Upper lobe of left lung (tissue), 6 donors: ENCODE data around the gene ARL2. TPM values are rescaled to one million over a fixed set of nuclear protein-coding genes. Genes with fewer than 3 reads are reported as not detected.

Source experiments
- ATAC-seq, 2 donors: fragments of 200-7000 bp; cut with Tn5 transposase; one replicate each; pipeline ENCODE4 v1.9.1; 2022; ENCODE audit warnings: mild to moderate bottlenecking in 2 of 2, moderate library complexity in 2 of 2; ENCODE audit not compliant: low FRiP score in 2 of 2
- DNase-seq, 2 donors: peaks; one replicate each; pipeline ENCODE4 v3.0.0-alpha.2; 2019 to 2020
- H3K27ac ChIP-seq, 4 donors: fragments of 200-600 bp; sonication (generic); one replicate each; pipeline ENCODE4 v1.5.1; 2016 to 2019
- H3K27me3 ChIP-seq, 4 donors: fragments of 200-600 bp; sonication (generic); one replicate each; pipeline ENCODE4 v1.5.1; 2017 to 2019
- H3K36me3 ChIP-seq, 4 donors: fragments of 200-600 bp; sonication (generic); one replicate each; pipeline ENCODE4 v1.5.1; 2016 to 2019
- H3K4me1 ChIP-seq, 4 donors: fragments of 200-600 bp; sonication (generic); one replicate each; pipeline ENCODE4 v1.5.1; 2018 to 2019
- H3K4me3 ChIP-seq, 4 donors: fragments of 200-600 bp; sonication (generic); one replicate each; pipeline ENCODE4 v1.5.1; 2017 to 2019; ENCODE audit warnings: mild to moderate bottlenecking in 2 of 4, moderate library complexity in 1 of 4
- H3K9me3 ChIP-seq, 4 donors: fragments of 200-600 bp; sonication (generic); one replicate each; pipeline ENCODE4 v1.5.1; 2018 to 2019
- CTCF ChIP-seq, 6 experiments: fragments of 450-650 bp in 4 of 6; fragments of 200-600 bp in 2 of 6; sonication (generic) in 2 of 6; IDR thresholded peaks; one replicate each; pipeline ENCODE4 v1.5.1; 2016 to 2019; ENCODE audit warnings: antibody characterized with exemption in 6 of 6
- EP300 ChIP-seq, 4 donors: sonication (generic); formaldehyde crosslinking; IDR thresholded peaks; one replicate each; pipeline ENCODE4 v1.5.1; 2017; ENCODE audit warnings: antibody characterized with exemption in 4 of 4, control low read depth in 2 of 4
- POLR2A ChIP-seq, 4 donors: fragments of 450-650 bp; IDR thresholded peaks; one replicate each; pipeline ENCODE4 v1.5.1; 2016 to 2017; ENCODE audit warnings: antibody characterized with exemption in 4 of 4, mild to moderate bottlenecking in 2 of 4
- POLR2AphosphoS5 ChIP-seq, 2 donors: sonication (generic); formaldehyde crosslinking; IDR thresholded peaks; one replicate each; pipeline ENCODE4 v1.5.1; 2017; ENCODE audit warnings: antibody characterized with exemption in 2 of 2
- WGBS, 2 donors: methylation state at CpG; one replicate each; pipeline ENCODE4 v1.1.5; 2017 to 2018; 5-methylcytosine and 5-hydroxymethylcytosine counted together
- total RNA-seq, 6 donors: library from RNA; depleted of rRNA in 4 of 6; stranded (reverse); fragments of >200 nt in 4 of 6; gene quantifications; one replicate each; pipeline versions ENCODE4 v1.1.0 to v1.2.1, GENCODE V29; 2016 to 2021
- donor health status: DM: no; HTN: no; CAD: no; lungs with moderate emphysema.
- donor health status: DM: no; HTN: yes; CAD: no; lungs with severe emphysema.

ARL2 gene
- total RNA-seq, 6 donors from 2014 or later: 41.9 to 113 (median 81.2) TPM

GRCh38 chr11:65040520-65040846 is 26.5 kb downstream of the ARL2 start:
- Histone ChIP-seq H3K36me3 (peaks cover 3 to 53% (median 31%) of the 10 kb centered on the region in 4 donors), H3K27ac (peak overlapping the region; percentile 82 to 94 (median 88)), H3K9me3 (no peaks in the 10 kb centered on the region), H3K4me3 (peak overlapping the region in 3 of 4 donors; percentile 81 to 100 (median 99)), H3K27me3 (no peaks in the 10 kb centered on the region), H3K4me1 (peaks cover 22 to 48% (median 34%) of the 10 kb centered on the region in 4 donors)
- WGBS, 2 donors: 26 to 31% methylated on average over 7 of the region's 7 CpGs
- TF ChIP-seq CTCF (IDR thresholded peaks at IDR 0.05) (no peak), EP300 (IDR thresholded peaks at IDR 0.05) (no peak), POLR2A (IDR thresholded peaks at IDR 0.05) (no peak), POLR2AphosphoS5 (IDR thresholded peaks at IDR 0.05) (no peak)
- ATAC-seq (no peak), DNase-seq (no peak)

GRCh38 chr11:65040847-65041622 is 27.1 kb downstream of the ARL2 start, which contains the start of gene SAC3D1:
Gene SAC3D1, plus strand, starts transcription at chr11:65041210. Its CDS starts 83 bp downstream, at chr11:65041293.
- peak in 1 of 6 experiments; percentile 42 for TF ChIP-seq CTCF (IDR thresholded peaks at IDR 0.05)
- TF ChIP-seq POLR2A (IDR thresholded peaks at IDR 0.05): peak in 1 of 4 donors; percentile 57
- TF ChIP-seq EP300 (IDR thresholded peaks at IDR 0.05): no peak
- peak in 1 of 2 donors; percentile 67 for TF ChIP-seq POLR2AphosphoS5 (IDR thresholded peaks at IDR 0.05)
- Histone ChIP-seq H3K27ac (peak within 1 kb of the TSS; percentile 82 to 94 (median 88)), H3K4me1 (peaks cover 22 to 48% (median 34%) of the 10 kb centered on the region in 4 donors), H3K27me3 (no peaks in the 10 kb centered on the region), H3K36me3 (peaks cover 0 to 53% (median 28%) of the 10 kb centered on the region in 4 donors), H3K4me3 (peak within 1 kb of the TSS; percentile 47 to 100 (median 90)), H3K9me3 (no peaks in the 10 kb centered on the region)
- DNase-seq (peak; percentile 92 to 95), ATAC-seq (peak; percentile 96 to 97)
- WGBS, 2 donors: 0 to 2% methylated on average over 33 to 61 of the region's 91 CpGs

- WGBS, 2 donors: 68 to 77% methylated on average over 6 of the region's 6 CpGs
- peaks cover 28 to 54% (median 45%) of the 10 kb centered on the region in 4 donors for H3K4me1 ChIP-seq
- H3K27me3 ChIP-seq: no peaks in the 10 kb centered on the region
- H3K27ac ChIP-seq: no peak overlapping the region
- no peak for DNase-seq
- TF ChIP-seq POLR2AphosphoS5 (IDR thresholded peaks at IDR 0.05) (no peak), POLR2A (IDR thresholded peaks at IDR 0.05) (no peak), EP300 (IDR thresholded peaks at IDR 0.05) (no peak), CTCF (IDR thresholded peaks at IDR 0.05) (no peak)
- no peaks in the 10 kb centered on the region for H3K9me3 ChIP-seq
- H3K36me3 ChIP-seq: peaks cover 0 to 36% (median 16%) of the 10 kb centered on the region in 4 donors
- H3K4me3 ChIP-seq: no peak overlapping the region
- ATAC-seq: no peak
Observed at GRCh38 chr11:65042891-65043290, 28.9 kb downstream of the ARL2 start.

- Histone ChIP-seq H3K27ac (peak overlapping the region in 3 of 4 donors; percentile 39 to 49 (median 49)), H3K9me3 (no peaks in the 10 kb centered on the region), H3K36me3 (peaks cover 0 to 28% (median 8%) of the 10 kb centered on the region in 4 donors), H3K4me3 (no peak overlapping the region), H3K27me3 (no peaks in the 10 kb centered on the region), H3K4me1 (peaks cover 31 to 61% (median 50%) of the 10 kb centered on the region in 4 donors)
- WGBS, 2 donors: 63 to 64% methylated on average over 11 to 23 of the region's 23 CpGs
- ATAC-seq: peak; percentile 50 to 56
- DNase-seq: peak; percentile 78 to 80
- TF ChIP-seq POLR2AphosphoS5 (IDR thresholded peaks at IDR 0.05) (no peak), EP300 (IDR thresholded peaks at IDR 0.05) (no peak), POLR2A (IDR thresholded peaks at IDR 0.05) (no peak), CTCF (IDR thresholded peaks at IDR 0.05) (no peak)
Observed at GRCh38 chr11:65043881-65044501, 30.0 kb downstream of the ARL2 start.
